Body of pancreas (tissue), 4 donors: ENCODE data around the gene SCEL.

ENCODE experiments used
- CTCF ChIP-seq, 7 experiments: fragments of 450-650 bp in 4 of 7; fragments of 200-600 bp in 3 of 7; sonication (generic) in 3 of 7; IDR thresholded peaks; one replicate each; pipeline ENCODE4 v1.5.1; 2016 to 2019; ENCODE audit warnings: antibody characterized with exemption in 7 of 7
- POLR2A ChIP-seq, 3 donors: fragments of 450-650 bp; IDR thresholded peaks; one replicate each; pipeline ENCODE4 v1.6.1; 2016; ENCODE audit warnings: antibody characterized with exemption in 3 of 3, mild to moderate bottlenecking in 2 of 3

GRCh38 chr13:77691871-77692270, 156.4 kb downstream of the SCEL start:
- no peak for TF ChIP-seq CTCF (IDR thresholded peaks at IDR 0.05)
- TF ChIP-seq POLR2A (IDR thresholded peaks at IDR 0.05) = no peak
